MM.1S (cell line): Measurements from ENCODE around the gene PCDHGB5.

Experiments
- EZH2phosphoT487 ChIP-seq: fragments of 300-600 bp; sonication (generic); IDR thresholded peaks from 2 replicates; pipeline ENCODE4 v1.6.1; 2018; ENCODE audit warnings: antibody characterized with exemption, low read length
- TF ChIP-seq, protein P1 (sequence below): fragments of 300-600 bp; sonication (generic); IDR thresholded peaks from 2 replicates; pipeline ENCODE4 v1.5.1; 2016; ENCODE audit warnings: antibody characterized with exemption, low read length, mixed read lengths

DNA sequence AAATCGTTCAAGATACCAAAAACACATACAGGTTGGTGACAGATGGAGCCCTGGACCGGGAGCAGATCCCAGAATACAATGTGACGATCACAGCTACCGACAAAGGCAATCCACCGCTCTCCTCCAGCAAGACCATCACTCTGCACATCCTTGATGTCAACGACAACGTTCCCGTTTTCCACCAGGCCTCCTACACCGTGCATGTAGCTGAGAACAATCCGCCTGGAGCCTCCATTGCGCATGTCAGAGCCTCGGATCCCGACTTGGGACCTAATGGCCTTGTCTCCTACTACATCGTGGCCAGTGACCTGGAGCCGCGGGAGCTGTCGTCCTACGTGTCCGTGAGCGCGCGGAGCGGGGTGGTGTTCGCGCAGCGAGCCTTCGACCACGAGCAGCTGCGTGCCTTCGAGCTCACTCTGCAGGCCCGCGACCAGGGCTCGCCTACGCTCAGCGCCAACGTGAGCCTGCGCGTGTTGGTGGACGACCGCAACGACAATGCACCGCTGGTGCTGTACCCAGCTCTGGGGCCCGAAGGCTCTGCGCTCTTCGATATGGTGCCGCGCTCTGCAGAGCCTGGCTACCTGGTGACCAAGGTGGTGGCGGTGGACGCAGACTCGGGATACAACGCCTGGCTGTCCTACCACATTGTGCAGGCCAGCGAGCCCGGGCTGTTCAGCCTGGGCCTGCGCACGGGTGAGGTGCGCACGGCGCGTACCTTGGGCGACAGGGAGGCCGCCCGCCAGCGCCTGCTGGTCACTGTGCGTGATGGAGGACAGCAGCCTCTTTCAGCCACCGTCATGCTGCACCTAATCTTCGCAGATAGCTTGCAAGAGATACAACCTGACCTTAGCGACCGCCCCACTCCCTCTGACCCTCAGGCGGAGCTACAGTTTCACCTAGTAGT, 25.9 kb upstream of the PCDHGB5 start:
- TF ChIP-seq, protein P1, sequence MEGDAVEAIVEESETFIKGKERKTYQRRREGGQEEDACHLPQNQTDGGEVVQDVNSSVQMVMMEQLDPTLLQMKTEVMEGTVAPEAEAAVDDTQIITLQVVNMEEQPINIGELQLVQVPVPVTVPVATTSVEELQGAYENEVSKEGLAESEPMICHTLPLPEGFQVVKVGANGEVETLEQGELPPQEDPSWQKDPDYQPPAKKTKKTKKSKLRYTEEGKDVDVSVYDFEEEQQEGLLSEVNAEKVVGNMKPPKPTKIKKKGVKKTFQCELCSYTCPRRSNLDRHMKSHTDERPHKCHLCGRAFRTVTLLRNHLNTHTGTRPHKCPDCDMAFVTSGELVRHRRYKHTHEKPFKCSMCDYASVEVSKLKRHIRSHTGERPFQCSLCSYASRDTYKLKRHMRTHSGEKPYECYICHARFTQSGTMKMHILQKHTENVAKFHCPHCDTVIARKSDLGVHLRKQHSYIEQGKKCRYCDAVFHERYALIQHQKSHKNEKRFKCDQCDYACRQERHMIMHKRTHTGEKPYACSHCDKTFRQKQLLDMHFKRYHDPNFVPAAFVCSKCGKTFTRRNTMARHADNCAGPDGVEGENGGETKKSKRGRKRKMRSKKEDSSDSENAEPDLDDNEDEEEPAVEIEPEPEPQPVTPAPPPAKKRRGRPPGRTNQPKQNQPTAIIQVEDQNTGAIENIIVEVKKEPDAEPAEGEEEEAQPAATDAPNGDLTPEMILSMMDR, result no peak
- TF ChIP-seq EZH2phosphoT487, result no peak
